Measurements from ENCODE around the gene PAM.
"Not testable (repeated sequence)": the region's sequence is repeated elsewhere in the genome, so short reads cannot be mapped to it uniquely, and the experiment has no call there.

The PAM gene

GRCh38 chr5:102895234-102895633 is 140.1 kb downstream of the PAM start:
- no peak for DNase-seq

GRCh38 chr5:102895976-102896375 is 140.9 kb downstream of the PAM start:
- DNase-seq = no peak

- DNase-seq = no peak
Measured at GRCh38 chr5:102901424-102902134, 146.5 kb downstream of the PAM start.

- DNase-seq = no peak
Measured at GRCh38 chr5:102902135-102902448, 147.0 kb downstream of the PAM start.

- DNase-seq = no peak
Measured at GRCh38 chr5:102902647-102903046, 147.5 kb downstream of the PAM start.

- DNase-seq = no peak
Measured at GRCh38 chr5:102903074-102903871, 148.2 kb downstream of the PAM start.

GRCh38 chr5:102905056-102905455 is 150.0 kb downstream of the PAM start:
- no peak for DNase-seq

- DNase-seq = not testable (repeated sequence)
Measured at GRCh38 chr5:102907099-102907498, 152.0 kb downstream of the PAM start.

GRCh38 chr5:102910240-102911226 is 155.4 kb downstream of the PAM start:
- no peak for DNase-seq

GRCh38 chr5:102911973-102912372 is 156.9 kb downstream of the PAM start:
- DNase-seq = no peak

- no peak for DNase-seq
Measured at GRCh38 chr5:102916109-102916508, 161.0 kb downstream of the PAM start.

- no peak for DNase-seq
Measured at GRCh38 chr5:102918986-102919610, 164.0 kb downstream of the PAM start.

- DNase-seq = no peak
Measured at GRCh38 chr5:102920762-102921161, 165.7 kb downstream of the PAM start.

GRCh38 chr5:102921341-102922044 is 166.4 kb downstream of the PAM start:
- DNase-seq = no peak

GRCh38 chr5:102922111-102922720 is 167.1 kb downstream of the PAM start:
- no peak for DNase-seq

- DNase-seq = no peak
Measured at GRCh38 chr5:102922799-102923477, 167.8 kb downstream of the PAM start.

- no peak for DNase-seq
Measured at GRCh38 chr5:102924963-102925362, 169.9 kb downstream of the PAM start.

GRCh38 chr5:102927007-102927406 is 171.9 kb downstream of the PAM start:
- no peak for DNase-seq

GRCh38 chr5:102930244-102930643 is 175.1 kb downstream of the PAM start:
- DNase-seq = no peak
